ENCODE data around the gene GLIS1. TPM values are rescaled to one million over a fixed set of nuclear protein-coding genes. Genes with fewer than 3 reads are reported as not detected.

Gene GLIS1
- total and polyA plus RNA-seq, 2 of the 8 experiments (the other 6 are each of a cell fraction or from before 2014, with no cell fraction given): 0.15 to 0.22 TPM

GRCh38 chr1:53557369-53557768 is 181.6 kb downstream of the GLIS1 start:
- Histone ChIP-seq H3K23ac (ENCODE audit: insufficient read length) (no peak overlapping the region), H2BK15ac (ENCODE audit: low read length) (no peak overlapping the region), H4K5ac (ENCODE audit: insufficient read length, low read depth, low read length) (no peak overlapping the region), H3K4me2 (ENCODE audit: insufficient read depth in 1 of 2, low read depth in 2 of 2, low read length in 2 of 2) (no peak overlapping the region), H3K23me2 (ENCODE audit: low read depth, low read length) (no peaks in the 10 kb centered on the region), H3K56ac (replicated peaks; ENCODE audit: insufficient read length, low read depth, low read length) (no peak overlapping the region), H4K20me1 (replicated peaks in 1 of 2; ENCODE audit: control insufficient read depth in 1 of 2, insufficient read depth in 2 of 2, low read length in 2 of 2) (peaks cover 0 to 4% of the 10 kb centered on the region in 2 experiments), H3K9ac (replicated peaks in 1 of 4; ENCODE audit: extremely low read depth in 1 of 4, low read depth in 3 of 4, low read length in 3 of 4) (no peak overlapping the region), H3K4me1 (replicated peaks in 1 of 4; ENCODE audit: control insufficient read depth in 3 of 4, insufficient read depth in 4 of 4, low read length in 3 of 4) (peaks cover 6 to 14% (median 11%) of the 10 kb centered on the region in 4 experiments), H2BK12ac (ENCODE audit: low read depth, low read length) (no peak overlapping the region), H4K8ac (ENCODE audit: extremely low read depth, insufficient read depth, low read length) (no peak overlapping the region), H3K79me1 (ENCODE audit: low read depth, low read length) (0 out of 2 replicates have a peak, but pooled peaks cover 2% of the 10 kb centered on the region), H3K27ac (ENCODE audit: low read depth, low read length) (no peak overlapping the region), H3K14ac (ENCODE audit: insufficient read length) (no peak overlapping the region), H2BK120ac (replicated peaks; ENCODE audit: low read depth, low read length) (no peak overlapping the region), H3K18ac (ENCODE audit: extremely low read depth, low read length) (no peak overlapping the region), H2AK5ac (ENCODE audit: low read depth, low read length) (no peak overlapping the region), H4K91ac (replicated peaks; ENCODE audit: insufficient read length, low read length) (no peak overlapping the region), H3K36me3 (ENCODE audit: control insufficient read depth in 2 of 4, insufficient read depth in 4 of 4, low read length in 3 of 4) (no peaks in the 10 kb centered on the region), H3K4me3 (ENCODE audit: extremely low read depth in 1 of 4, insufficient read depth in 2 of 4, low read depth in 3 of 4, low read length in 4 of 4) (no peak overlapping the region), H2BK5ac (ENCODE audit: low read depth, low read length) (no peak overlapping the region), H3K9me3 (ENCODE audit: insufficient read depth in 2 of 2, low read depth in 1 of 2, low read length in 1 of 2) (no peaks in the 10 kb centered on the region), H3K27me3 (replicated peaks in 1 of 4; ENCODE audit: control insufficient read depth in 3 of 4, extremely low read depth in 1 of 4, insufficient read depth in 3 of 4, low read length in 3 of 4) (peaks cover 0 to 6% (median 4%) of the 10 kb centered on the region in 4 experiments; a peak in 3 of 7 replicates), H3K4ac (replicated peaks; ENCODE audit: insufficient read length, low read depth, low read length) (no peak overlapping the region), H3K79me2 (ENCODE audit: control insufficient read depth in 1 of 2, insufficient read depth in 2 of 2, low read length in 2 of 2) (no peaks in the 10 kb centered on the region), H2AFZ (ENCODE audit: low read length) (no peak overlapping the region), H2BK20ac (ENCODE audit: low read length) (no peak overlapping the region)
- 86% methylated on average over 4 of the region's 4 CpGs; no CpG with 5 or more reads in 1 of the 2 experiments for WGBS, 2 experiments (ENCODE audit: extremely low coverage in 1 of 2, insufficient coverage in 1 of 2, insufficient read length in 1 of 2, insufficient replicate concordance in 2 of 2, low coverage in 1 of 2, low lambda C conversion rate in 2 of 2, missing lambda C conversion rate in 1 of 2)
- DNase-seq (ENCODE audit: low read depth in 1 of 2, low spot score in 2 of 2) (no peak), FAIRE-seq (no peak)
- ChIA-PET CTCF (ENCODE audit: partially characterized antibody) (no interaction called here), POLR2A (ENCODE audit: partially characterized antibody) (no interaction called here)
- no peak for TF ChIP-seq RNF2 (IDR thresholded peaks at IDR 0.05; ENCODE audit: borderline replicate concordance, low read depth, low read length, missing control alignments, poor library complexity, severe bottlenecking)
- TF ChIP-seq GABPA (IDR thresholded peaks at IDR 0.05; ENCODE audit: borderline replicate concordance, insufficient read depth, low read length): no peak
- no peak for TF ChIP-seq YY1 (IDR thresholded peaks at IDR 0.05; ENCODE audit: low read depth, low read length)
- TF ChIP-seq KDM4A (IDR thresholded peaks at IDR 0.05; ENCODE audit: low read depth, low read length, severe bottlenecking): no peak
- no peak for TF ChIP-seq SP1 (IDR thresholded peaks at IDR 0.05; ENCODE audit: low read depth, low read length)
- TF ChIP-seq CHD1 (IDR thresholded peaks at IDR 0.05; ENCODE audit: low read depth, low read length): no peak

Measured in H1 (cell line).